SJSA1 (cell line): ENCODE results near the gene RNF182. TPM values are rescaled to one million over a fixed set of nuclear protein-coding genes. Genes with fewer than 3 reads are reported as not detected.
"Not testable (repeated sequence)": the region's sequence is repeated elsewhere in the genome, so short reads cannot be mapped to it uniquely, and the experiment has no call there.

Experiments
- DNase-seq, 2 experiments: peaks; one replicate each; pipeline ENCODE4 v3.0.0-alpha.2; 2015 to 2020; ENCODE audit warnings: low spot score in 2 of 2, low read depth in 1 of 2
- H3K27ac ChIP-seq: fragments of 250-450 bp; sonication (Bioruptor Pico); 2 replicates; pipeline ENCODE4 v1.5.1; 2020; ENCODE audit warnings: mild to moderate bottlenecking, moderate library complexity
- H3K27me3 ChIP-seq: fragments of 250-450 bp; sonication (Bioruptor Pico); replicated peaks from 2 replicates; pipeline ENCODE4 v1.5.1; 2020; ENCODE audit warnings: mild to moderate bottlenecking, moderate library complexity
- H3K36me3 ChIP-seq: fragments of 250-450 bp; sonication (Bioruptor Pico); 2 replicates; pipeline ENCODE4 v1.5.1; 2020; ENCODE audit warnings: mild to moderate bottlenecking
- H3K4me1 ChIP-seq: fragments of 250-450 bp; sonication (Bioruptor Pico); replicated peaks from 2 replicates; pipeline ENCODE4 v1.6.1; 2021; ENCODE audit warnings: mild to moderate bottlenecking
- H3K4me3 ChIP-seq: fragments of 250-450 bp; sonication (Bioruptor Pico); 2 replicates; pipeline ENCODE4 v1.5.1; 2020; ENCODE audit warnings: mild to moderate bottlenecking
- H3K9me3 ChIP-seq: fragments of 250-450 bp; sonication (Bioruptor Pico); replicated peaks from 2 replicates; pipeline ENCODE4 v1.5.1; 2020; ENCODE audit warnings: mild to moderate bottlenecking
- total RNA-seq: library from RNA; depleted of rRNA; stranded (reverse); fragments of >200 nt; shearing (Covaris generic); gene quantifications from 2 replicates; pipeline ENCODE4 v1.2.3, GENCODE V29; 2014; rRNA removed

Gene RNF182
- 3.1 and 7.2 TPM in 2 replicates for total RNA-seq

DNA sequence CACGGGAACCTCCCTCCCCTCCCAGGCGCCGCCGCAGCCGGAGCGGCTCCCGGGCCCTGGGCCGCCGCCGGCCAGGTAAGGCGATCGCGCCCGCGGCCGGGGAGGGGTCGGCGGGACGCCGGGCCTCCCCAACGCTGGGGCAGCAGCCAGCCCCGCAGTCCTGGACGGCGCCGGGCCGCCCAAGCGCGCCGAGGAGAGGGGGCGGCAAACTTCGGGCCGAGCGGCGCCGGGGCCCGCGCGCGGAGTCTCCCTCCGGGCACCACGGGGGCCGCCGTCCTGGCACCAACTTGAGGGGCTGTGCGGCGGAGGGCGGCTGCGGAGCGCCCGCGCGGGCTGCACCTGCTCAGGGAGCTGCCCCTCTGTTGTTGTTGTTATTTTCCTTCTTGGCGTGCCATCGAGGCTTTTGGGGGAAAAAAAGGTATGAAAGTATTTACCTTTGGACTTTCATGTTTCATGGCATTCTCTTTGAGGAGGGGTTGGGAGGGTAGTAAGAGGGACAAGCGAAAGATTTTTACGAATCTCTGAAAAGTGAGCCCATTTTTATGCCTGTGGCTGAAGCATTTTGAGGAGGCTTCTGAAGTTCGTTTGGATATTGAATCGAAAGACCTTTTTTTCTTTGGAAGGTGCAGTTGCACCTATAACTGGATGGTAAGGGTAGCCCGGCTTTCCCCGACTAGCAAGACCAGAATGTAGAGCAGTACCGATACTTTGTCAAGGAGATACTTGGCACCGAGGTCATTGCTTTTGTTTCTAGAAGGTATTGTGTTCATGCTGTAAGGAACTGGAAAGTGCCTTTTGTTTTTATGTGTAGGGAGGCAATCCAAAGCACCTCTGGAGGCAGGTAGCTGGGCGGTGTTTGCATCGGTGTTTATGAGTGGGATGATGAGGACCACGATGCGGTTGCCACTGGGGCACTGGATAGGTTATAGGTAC, at the start of gene RNF182:
RNF182 (plus strand) TSS at position 4 of the 933 bp plus-strand sequence. CDS start 52,168 bp downstream, outside the sequence.
- Histone ChIP-seq H3K36me3 (no peaks in the 10 kb centered on the region), H3K27me3 (peaks cover 8% of the 10 kb centered on the region), H3K27ac (peak within 1 kb of the TSS; percentile 50), H3K4me1 (peaks cover 22% of the 10 kb centered on the region), H3K4me3 (peak within 1 kb of the TSS; percentile 49), H3K9me3 (no peaks in the 10 kb centered on the region)
- peak in 1 of 2 experiments; percentile 12 for DNase-seq

GRCh38 chr6:13877051-13877450, 47.7 kb upstream of the RNF182 start:
- Histone ChIP-seq H3K4me1 (peaks cover 8% of the 10 kb centered on the region), H3K4me3 (no peak overlapping the region), H3K36me3 (no peaks in the 10 kb centered on the region), H3K9me3 (no peaks in the 10 kb centered on the region; the same call in 1 of the 2 replicates), H3K27me3 (no peaks in the 10 kb centered on the region), H3K27ac (no peak overlapping the region)
- no peak for DNase-seq

DNA sequence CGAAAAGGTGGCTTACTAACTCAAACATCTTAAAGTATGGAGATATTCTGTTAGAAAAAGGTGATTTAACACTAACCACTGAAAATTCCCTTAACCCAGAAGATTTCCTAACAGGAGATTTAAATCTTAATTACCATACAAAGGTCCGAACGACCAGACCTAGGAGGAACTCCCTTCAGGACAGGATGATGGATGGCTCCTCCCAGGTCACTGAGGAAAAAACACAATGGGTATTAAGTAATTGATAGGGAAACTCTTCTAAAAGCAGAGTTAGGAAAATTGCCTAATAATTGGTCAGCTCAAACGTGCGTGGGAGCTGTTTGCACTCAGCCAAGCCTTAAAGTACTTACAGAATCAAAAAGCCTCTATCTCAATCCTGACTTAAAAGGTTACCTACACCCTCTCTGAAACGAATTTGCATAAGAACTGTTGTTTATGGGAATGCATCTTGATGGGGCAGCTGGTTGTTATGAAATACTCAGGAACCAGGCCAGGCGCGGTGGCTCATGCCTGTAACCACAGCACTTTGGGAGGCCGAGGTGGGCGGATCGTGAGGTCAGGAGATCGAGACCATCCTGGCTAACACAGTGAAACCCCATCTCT, 44.6 kb upstream of the RNF182 start:
- not testable (repeated sequence) for H3K27ac ChIP-seq, H3K4me3 ChIP-seq, H3K27me3 ChIP-seq, H3K9me3 ChIP-seq, DNase-seq, H3K4me1 ChIP-seq, H3K36me3 ChIP-seq

DNA sequence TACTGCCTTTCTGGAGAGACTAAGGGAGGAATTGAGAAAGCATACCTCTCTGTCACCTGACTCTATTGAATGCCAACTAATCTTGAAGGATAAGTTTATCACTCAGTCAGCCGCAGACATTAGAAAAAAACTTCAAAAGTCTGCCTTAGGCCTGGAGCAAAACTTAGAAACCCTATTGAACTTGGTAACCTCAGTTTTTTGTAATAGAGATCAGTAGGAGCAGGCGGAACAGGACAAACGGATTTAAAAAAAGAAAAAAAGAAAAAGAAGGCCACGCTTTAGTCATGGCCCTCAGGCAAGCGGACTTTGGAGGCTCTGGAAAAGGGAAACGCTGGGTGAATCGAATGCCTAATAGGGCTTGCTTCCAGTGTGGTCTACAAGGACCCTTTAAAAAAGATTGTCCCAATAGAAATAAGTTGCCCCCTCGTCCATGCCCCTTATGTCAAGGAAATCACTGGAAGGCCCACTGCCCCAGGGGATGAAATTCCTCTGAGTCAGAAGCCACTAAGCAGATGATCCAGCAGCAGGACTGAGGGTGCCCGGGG, 43.1 kb upstream of the RNF182 start:
- no peak overlapping the region for H3K27ac ChIP-seq
- no peaks in the 10 kb centered on the region for H3K4me1 ChIP-seq
- no peaks in the 10 kb centered on the region; the same call in 1 of the 2 replicates for H3K9me3 ChIP-seq
- H3K27me3 ChIP-seq: no peaks in the 10 kb centered on the region
- no peak overlapping the region for H3K4me3 ChIP-seq
- DNase-seq: no peak
- H3K36me3 ChIP-seq: no peaks in the 10 kb centered on the region

- no peaks in the 10 kb centered on the region for H3K4me1 ChIP-seq
- H3K27ac ChIP-seq: no peak overlapping the region
- H3K4me3 ChIP-seq: no peak overlapping the region
- no peaks in the 10 kb centered on the region for H3K27me3 ChIP-seq
- H3K36me3 ChIP-seq: no peaks in the 10 kb centered on the region
- DNase-seq: no peak
- H3K9me3 ChIP-seq: no peaks in the 10 kb centered on the region
Observed at GRCh38 chr6:13883966-13884365, 40.8 kb upstream of the RNF182 start.

DNA sequence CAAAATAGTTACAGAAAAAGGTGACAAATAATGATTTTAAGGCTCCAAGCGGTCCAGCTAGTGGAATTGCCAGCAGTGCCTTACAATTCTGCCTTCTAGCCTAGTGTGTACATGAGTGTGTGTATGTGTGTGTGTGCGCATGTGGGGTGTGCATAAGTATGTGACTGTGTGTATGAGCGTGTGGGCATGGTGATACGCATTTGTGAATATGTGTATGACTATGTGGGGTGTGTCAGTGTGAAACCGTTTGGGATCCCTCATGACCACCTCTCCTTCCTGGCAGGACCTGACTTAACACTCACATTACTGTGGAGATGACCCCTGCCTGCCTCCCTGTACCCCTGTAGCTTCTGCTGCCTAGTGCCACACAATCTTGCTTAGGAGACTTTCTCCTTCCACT, 40.4 kb upstream of the RNF182 start:
- no peak for DNase-seq

DNA sequence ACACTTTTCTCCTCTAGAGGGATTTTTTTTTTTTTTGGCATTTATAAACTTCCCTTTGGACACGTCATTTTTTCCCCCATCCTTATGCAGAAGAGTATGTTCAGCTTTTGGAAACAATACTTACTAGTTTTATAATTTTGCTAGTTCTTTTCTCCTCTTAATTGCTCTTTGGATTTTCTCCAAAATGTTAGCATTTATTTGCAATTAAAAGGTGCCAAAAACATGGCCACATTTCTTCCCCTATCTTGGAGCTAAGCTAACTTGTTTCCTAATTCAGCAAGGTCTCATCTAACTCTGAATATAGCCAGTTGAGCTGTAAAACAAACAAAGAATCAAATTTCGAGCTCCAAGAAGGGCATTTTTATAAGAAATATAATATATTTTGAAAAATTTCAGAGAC, 39.2 kb upstream of the RNF182 start:
- no peaks in the 10 kb centered on the region for H3K36me3 ChIP-seq
- H3K4me1 ChIP-seq: no peaks in the 10 kb centered on the region
- H3K27me3 ChIP-seq: no peaks in the 10 kb centered on the region
- H3K4me3 ChIP-seq: no peak overlapping the region
- no peak overlapping the region for H3K27ac ChIP-seq
- H3K9me3 ChIP-seq: no peaks in the 10 kb centered on the region
- DNase-seq: no peak

More for the DNA sequence above, 40.4 kb upstream of the RNF182 start:
- H3K4me1 ChIP-seq: no peaks in the 10 kb centered on the region
- H3K27me3 ChIP-seq: no peaks in the 10 kb centered on the region
- H3K4me3 ChIP-seq: no peak overlapping the region
- H3K27ac ChIP-seq: no peak overlapping the region
- H3K36me3 ChIP-seq: no peaks in the 10 kb centered on the region
- no peaks in the 10 kb centered on the region for H3K9me3 ChIP-seq

DNA sequence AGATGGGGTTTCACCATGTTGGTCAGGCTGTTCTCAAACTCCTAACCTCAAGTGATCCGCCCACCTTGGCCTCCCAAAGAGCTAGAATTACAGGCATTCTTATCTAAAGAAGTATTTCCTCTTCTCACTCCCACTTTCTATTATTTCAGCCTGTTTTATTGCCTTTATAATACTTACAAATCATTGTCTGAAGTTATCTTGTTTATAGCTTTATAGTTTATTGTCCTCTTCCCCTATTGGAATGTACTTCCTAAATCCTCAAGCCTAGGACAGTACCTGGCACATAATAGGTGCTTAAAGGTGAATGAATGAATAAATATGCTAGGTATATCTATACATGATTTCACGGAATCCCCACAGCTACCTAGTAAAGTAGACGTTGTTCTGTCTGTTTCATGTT, 37.8 kb upstream of the RNF182 start:
- no peak overlapping the region for H3K4me3 ChIP-seq
- H3K36me3 ChIP-seq: no peaks in the 10 kb centered on the region
- H3K27ac ChIP-seq: no peak overlapping the region
- DNase-seq: no peak
- no peaks in the 10 kb centered on the region for H3K27me3 ChIP-seq
- no peaks in the 10 kb centered on the region for H3K4me1 ChIP-seq
- H3K9me3 ChIP-seq: no peaks in the 10 kb centered on the region

DNA sequence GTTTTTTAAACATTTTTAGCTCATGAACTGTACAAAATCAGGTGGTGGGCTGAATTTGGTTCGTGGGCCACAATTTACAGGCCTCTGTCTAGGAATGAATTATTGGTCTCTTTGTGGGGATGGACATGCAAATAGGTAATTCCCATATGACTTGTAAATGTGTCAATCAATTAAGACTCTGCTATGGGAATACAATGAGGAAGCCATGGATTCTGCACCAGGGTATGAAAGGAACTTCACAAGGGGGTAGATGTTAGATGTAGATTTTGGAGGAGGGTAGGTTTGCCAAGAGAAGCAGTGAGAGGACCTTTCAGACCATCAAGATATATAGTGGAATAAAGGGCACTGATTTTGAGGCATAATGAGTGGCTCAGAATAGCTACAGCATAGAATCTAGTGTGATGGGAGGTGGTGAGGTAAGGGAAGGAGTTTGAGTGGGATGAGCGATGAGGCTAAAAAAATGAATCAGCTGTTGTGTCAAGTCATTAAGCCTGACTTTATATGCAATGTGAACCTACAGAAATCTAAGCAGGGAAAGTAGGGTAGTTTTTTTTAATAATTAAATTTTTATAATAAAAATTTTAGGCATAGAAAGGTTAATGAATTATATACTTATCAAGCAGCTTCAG, 32.6 kb upstream of the RNF182 start:
- H3K36me3 ChIP-seq: no peaks in the 10 kb centered on the region
- no peaks in the 10 kb centered on the region for H3K4me1 ChIP-seq
- H3K27ac ChIP-seq: no peak overlapping the region
- no peaks in the 10 kb centered on the region for H3K27me3 ChIP-seq
- DNase-seq: no peak
- no peaks in the 10 kb centered on the region for H3K9me3 ChIP-seq
- no peak overlapping the region for H3K4me3 ChIP-seq

DNA sequence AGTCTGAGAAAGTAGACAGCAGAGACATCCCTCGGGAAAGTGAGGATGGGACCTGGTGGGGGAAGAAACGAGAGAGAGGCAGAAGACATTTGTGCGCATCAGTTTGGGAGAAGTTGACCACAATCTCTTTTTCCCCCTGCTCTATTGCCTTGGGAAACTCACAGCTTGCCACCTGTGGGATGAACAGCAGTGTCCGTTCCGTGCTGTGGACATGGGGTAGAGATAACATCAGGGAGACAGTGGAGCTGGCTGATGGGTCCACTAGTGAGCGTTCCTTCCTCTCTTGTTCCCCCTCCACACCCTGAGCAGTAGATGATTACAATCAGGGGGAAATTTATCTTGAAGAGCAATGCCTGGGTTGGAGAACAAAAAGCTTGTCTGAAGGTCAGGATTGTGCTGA, 21.8 kb upstream of the RNF182 start:
- DNase-seq: no peak
- no peaks in the 10 kb centered on the region for H3K36me3 ChIP-seq
- no peak overlapping the region for H3K27ac ChIP-seq
- H3K4me1 ChIP-seq: no peaks in the 10 kb centered on the region
- peaks cover 12% of the 10 kb centered on the region; the same call in 1 of the 2 replicates for H3K27me3 ChIP-seq
- H3K9me3 ChIP-seq: no peaks in the 10 kb centered on the region
- H3K4me3 ChIP-seq: no peak overlapping the region

DNA sequence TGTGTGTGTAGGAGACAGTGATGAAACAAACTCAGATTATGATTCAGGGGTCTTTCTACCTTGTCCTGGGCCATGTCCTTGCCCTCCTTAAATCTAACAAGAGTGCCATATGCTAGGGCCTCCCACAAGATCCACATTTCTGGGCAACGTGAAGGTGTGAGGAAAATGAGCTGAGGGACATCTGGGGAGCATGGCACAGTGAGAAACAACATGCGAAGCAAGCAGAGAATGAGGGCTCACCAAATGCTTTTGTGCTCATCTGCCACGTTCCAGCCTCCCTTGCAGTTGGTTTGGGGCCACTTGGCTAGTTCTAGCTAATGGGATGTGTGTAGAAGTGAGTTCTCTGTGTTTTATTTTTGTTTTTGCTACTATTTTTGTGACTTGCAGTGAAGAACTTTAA, 21.4 kb upstream of the RNF182 start:
- Histone ChIP-seq H3K27ac (no peak overlapping the region), H3K4me1 (no peaks in the 10 kb centered on the region), H3K4me3 (no peak overlapping the region), H3K27me3 (peaks cover 12% of the 10 kb centered on the region; the same call in 1 of the 2 replicates), H3K36me3 (no peaks in the 10 kb centered on the region), H3K9me3 (no peaks in the 10 kb centered on the region)
- DNase-seq: no peak

DNA sequence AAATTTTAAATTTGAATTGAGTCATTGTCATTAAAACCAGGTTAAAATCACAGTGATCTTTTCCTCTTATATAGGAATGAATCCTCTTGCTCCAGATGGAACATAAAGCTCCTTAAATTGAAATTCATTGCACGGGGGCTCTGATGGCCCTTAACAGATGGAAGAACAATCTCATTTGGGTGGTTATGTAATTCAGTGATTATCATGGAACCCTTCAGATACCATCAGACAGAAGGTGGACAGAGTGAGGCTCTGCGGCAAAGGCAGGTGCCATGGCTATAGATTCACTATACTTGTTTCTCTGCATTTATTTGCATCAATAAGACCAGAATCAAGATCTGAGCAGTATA, 17.8 kb upstream of the RNF182 start:
- peaks cover 12% of the 10 kb centered on the region; the same call in 1 of the 2 replicates for H3K27me3 ChIP-seq
- no peaks in the 10 kb centered on the region for H3K9me3 ChIP-seq
- no peak overlapping the region for H3K27ac ChIP-seq
- no peak overlapping the region for H3K4me3 ChIP-seq
- no peaks in the 10 kb centered on the region for H3K4me1 ChIP-seq
- no peak for DNase-seq
- no peaks in the 10 kb centered on the region for H3K36me3 ChIP-seq

- H3K36me3 ChIP-seq: no peaks in the 10 kb centered on the region
- no peaks in the 10 kb centered on the region for H3K9me3 ChIP-seq
- no peak overlapping the region for H3K4me3 ChIP-seq
- H3K27ac ChIP-seq: no peak overlapping the region
- H3K27me3 ChIP-seq: peaks cover 12% of the 10 kb centered on the region; the same call in 1 of the 2 replicates
- H3K4me1 ChIP-seq: no peaks in the 10 kb centered on the region
- no peak for DNase-seq
Observed at GRCh38 chr6:13907614-13908215, 17.0 kb upstream of the RNF182 start.
